IMR-90 (cell line): ENCODE measurements around the gene ASAH2. TPM values are rescaled to one million over a fixed set of nuclear protein-coding genes. Genes with fewer than 3 reads are reported as not detected.

Source experiments
- ATAC-seq: fragments of 200-7000 bp; cut with Tn5 transposase; 2 replicates; pipeline ENCODE4 v1.9.1; 2020; ENCODE audit warnings: low read depth, mild to moderate bottlenecking, moderate library complexity
- BruUV-seq: library from RNA; stranded (reverse); fragments of 400-500 nt; replicated peaks from 2 replicates; lab custom pipeline; 2021; lab: Mats Ljungman, UMichigan
- CTCF ChIA-PET: fragments of 300-600 bp; formaldehyde crosslinking; extraction: SDS; loops from one replicate; lab custom pipeline; 2021; ENCODE audit warnings: antibody characterized with exemption; lab: Yijun Ruan, JAX
- POLR2A ChIA-PET: fragments of 300-600 bp; sonication (Branson Sonifier 250); formaldehyde crosslinking; loops from one replicate; lab custom pipeline; 2022; ENCODE audit warnings: antibody characterized with exemption; ENCODE audit not compliant: unreplicated experiment; lab: Charles Lee
- DNase-seq: peaks from one replicate; pipeline ENCODE4 v3.0.0; 2013
- H2AFZ ChIP-seq: replicated peaks from 2 replicates; pipeline ENCODE3; 2013; ENCODE audit warnings: low read length, mild to moderate bottlenecking; ENCODE audit not compliant: poor library complexity
- H2AK5ac ChIP-seq: 2 replicates; pipeline ENCODE4 v1.6.1; 2013; ENCODE audit warnings: low read depth, low read length, inconsistent platforms
- H2AK9ac ChIP-seq: replicated peaks from 2 replicates; pipeline ENCODE3; 2013; ENCODE audit warnings: mild to moderate bottlenecking, low read depth, low read length, moderate library complexity; ENCODE audit not compliant: poor library complexity
- H2BK120ac ChIP-seq: 2 replicates; pipeline ENCODE4 v1.6.1; 2013; ENCODE audit warnings: low read depth, low read length, inconsistent platforms
- H2BK15ac ChIP-seq: 3 replicates; pipeline ENCODE4 v1.6.1; 2013; ENCODE audit warnings: low read depth, low read length, inconsistent platforms
- H2BK20ac ChIP-seq: 2 replicates; pipeline ENCODE4 v1.6.1; 2013; ENCODE audit warnings: low read depth, mild to moderate bottlenecking, inconsistent platforms, low read length, moderate library complexity
- H2BK5ac ChIP-seq: 2 replicates; pipeline ENCODE4 v1.6.1; 2013; ENCODE audit warnings: mild to moderate bottlenecking, low read depth, low read length, inconsistent platforms; ENCODE audit not compliant: poor library complexity, severe bottlenecking
- H3K14ac ChIP-seq: replicated peaks from 2 replicates; pipeline ENCODE4 v1.6.1; 2013; ENCODE audit warnings: low read depth, low read length, inconsistent platforms
- H3K18ac ChIP-seq: 2 replicates; pipeline ENCODE4 v1.6.1; 2013; ENCODE audit warnings: low read depth, low read length, control low read depth
- H3K23ac ChIP-seq: 2 replicates; pipeline ENCODE4 v1.6.1; 2013; ENCODE audit warnings: low read depth, low read length, inconsistent platforms
- H3K27ac ChIP-seq: 2 replicates; pipeline ENCODE4 v1.5.1; 2013; ENCODE audit warnings: mild to moderate bottlenecking, control low read depth, low read length; ENCODE audit not compliant: insufficient read depth
- H3K27me3 ChIP-seq: 2 replicates; pipeline ENCODE4 v1.6.1; 2013; ENCODE audit warnings: low read length; ENCODE audit not compliant: control insufficient read depth, insufficient read depth
- H3K36me3 ChIP-seq: 2 replicates; pipeline ENCODE4 v1.6.1; 2013; ENCODE audit warnings: low read length, mixed read lengths; ENCODE audit not compliant: control insufficient read depth, insufficient read depth
- H3K4ac ChIP-seq: 2 replicates; pipeline ENCODE4 v1.6.1; 2013; ENCODE audit warnings: low read depth, low read length, inconsistent platforms
- H3K4me1 ChIP-seq: 2 replicates; pipeline ENCODE4 v1.6.1; 2013; ENCODE audit warnings: low read length, mixed read lengths; ENCODE audit not compliant: control insufficient read depth, insufficient read depth
- H3K4me2 ChIP-seq: 2 replicates; pipeline ENCODE4 v1.6.1; 2013; ENCODE audit warnings: low read depth, mild to moderate bottlenecking, control low read depth, low read length, moderate library complexity
- H3K4me3 ChIP-seq: 2 replicates; pipeline ENCODE4 v1.5.1; 2013; ENCODE audit warnings: low read depth, mild to moderate bottlenecking, control low read depth, low read length, moderate library complexity; ENCODE audit not compliant: insufficient read depth
- H3K56ac ChIP-seq: 2 replicates; pipeline ENCODE4 v1.6.1; 2013; ENCODE audit warnings: low read length, inconsistent platforms; ENCODE audit not compliant: insufficient read depth; ENCODE audit errors: extremely low read depth
- H3K79me1 ChIP-seq, 2 experiments: 2 replicates each; pipeline ENCODE4 v1.6.1; 2013; ENCODE audit warnings: low read length in 2 of 2, inconsistent platforms in 1 of 2, low read depth in 1 of 2
- H3K9ac ChIP-seq: 2 replicates; pipeline ENCODE4 v1.6.1; 2013; ENCODE audit warnings: low read depth, low read length, control low read depth
- H3K9me1 ChIP-seq: 2 replicates; pipeline ENCODE4 v1.6.1; 2013; ENCODE audit warnings: low read length, inconsistent platforms; ENCODE audit not compliant: insufficient read depth
- H3K9me3 ChIP-seq: 2 replicates; pipeline ENCODE4 v1.6.1; 2013; ENCODE audit warnings: low read length; ENCODE audit not compliant: control insufficient read depth, insufficient read depth
- H4K20me1 ChIP-seq: 2 replicates; pipeline ENCODE4 v1.6.1; 2013; ENCODE audit warnings: low read length, inconsistent platforms; ENCODE audit not compliant: insufficient read depth
- H4K5ac ChIP-seq: 2 replicates; pipeline ENCODE4 v1.6.1; 2013; ENCODE audit warnings: mild to moderate bottlenecking, low read depth, low read length, control low read depth
- H4K8ac ChIP-seq, 2 experiments: 2 replicates each; pipeline ENCODE4 v1.6.1; 2013; ENCODE audit warnings: low read depth in 2 of 2, low read length in 2 of 2, control low read depth in 1 of 2, inconsistent platforms in 1 of 2
- H4K91ac ChIP-seq: 2 replicates; pipeline ENCODE4 v1.6.1; 2013; ENCODE audit warnings: low read depth, low read length, inconsistent platforms; ENCODE audit not compliant: insufficient read depth
- BHLHE40 ChIP-seq: fragments of 150-350 bp; IDR thresholded peaks from 2 replicates; pipeline ENCODE4 v1.6.1; 2016; ENCODE audit warnings: mild to moderate bottlenecking, low read depth, low read length
- CEBPB ChIP-seq: IDR thresholded peaks from 2 replicates; pipeline ENCODE4 v1.6.1; 2012; ENCODE audit warnings: low read depth, low read length, improper control_type of control experiment
- CHD1 ChIP-seq: IDR thresholded peaks from 2 replicates; pipeline ENCODE4 v1.6.1; 2012; ENCODE audit warnings: low read depth, low read length, improper control_type of control experiment
- CTCF ChIP-seq: conservative IDR thresholded peaks from 2 replicates; pipeline ENCODE4 v1.5.1; 2012; ENCODE audit warnings: mild to moderate bottlenecking, low read depth, low read length, improper control_type of control experiment
- ELK1 ChIP-seq: fragments of 150-350 bp; IDR thresholded peaks from 2 replicates; pipeline ENCODE4 v1.6.1; 2016; ENCODE audit warnings: low read depth, mild to moderate bottlenecking, low read length, moderate library complexity, borderline replicate concordance
- FOS ChIP-seq: fragments of 150-350 bp; IDR thresholded peaks from 2 replicates; pipeline ENCODE4 v1.6.1; 2016; ENCODE audit warnings: low read depth, low read length
- MAFK ChIP-seq: IDR thresholded peaks from 2 replicates; pipeline ENCODE4 v1.6.1; 2012; ENCODE audit warnings: low read depth, low read length, improper control_type of control experiment
- MAZ ChIP-seq: IDR thresholded peaks from 2 replicates; pipeline ENCODE4 v1.6.1; 2012; ENCODE audit warnings: low read depth, mild to moderate bottlenecking, low read length, improper control_type of control experiment, moderate library complexity, borderline replicate concordance
- MXI1 ChIP-seq: IDR thresholded peaks from 2 replicates; pipeline ENCODE4 v1.6.1; 2012; ENCODE audit warnings: low read depth, mild to moderate bottlenecking, low read length, moderate library complexity, borderline replicate concordance
- NFE2L2 ChIP-seq: fragments of 150-350 bp; IDR thresholded peaks from 2 replicates; pipeline ENCODE4 v1.6.1; 2016; ENCODE audit warnings: low read depth, mild to moderate bottlenecking, low read length
- POLR2A ChIP-seq: IDR thresholded peaks from 2 replicates; pipeline ENCODE4 v1.6.1; 2012; ENCODE audit warnings: mild to moderate bottlenecking, low read depth, low read length
- RAD21 ChIP-seq: IDR thresholded peaks from 2 replicates; pipeline ENCODE4 v1.6.1; 2012; ENCODE audit warnings: low read length, improper control_type of control experiment
- RCOR1 ChIP-seq: IDR thresholded peaks from 2 replicates; pipeline ENCODE4 v1.6.1; 2012; ENCODE audit warnings: mild to moderate bottlenecking, low read length, improper control_type of control experiment; ENCODE audit not compliant: insufficient replicate concordance
- RFX5 ChIP-seq: IDR thresholded peaks from 2 replicates; pipeline ENCODE4 v1.8.0; 2012; ENCODE audit warnings: low read depth, mild to moderate bottlenecking, low read length, moderate library complexity
- SMC3 ChIP-seq: fragments of 150-350 bp; IDR thresholded peaks from 2 replicates; pipeline ENCODE4 v1.6.1; 2016; ENCODE audit warnings: low read depth, mild to moderate bottlenecking, antibody characterized with exemption, low read length, moderate library complexity
- USF2 ChIP-seq: fragments of 150-350 bp; IDR thresholded peaks from 2 replicates; pipeline ENCODE4 v1.6.1; 2017; ENCODE audit warnings: mild to moderate bottlenecking, antibody characterized with exemption, low read length, low read depth
- WGBS, 2 experiments: methylation state at CpG; one replicate each; pipeline versions ENCODE4 v1.1.5 to v1.1.7; 2013; ENCODE audit warnings: missing lambda C conversion rate in 2 of 2; ENCODE audit not compliant: insufficient read length in 1 of 2; ENCODE audit errors: extremely low coverage in 2 of 2; 5-methylcytosine and 5-hydroxymethylcytosine counted together
- dilution Hi-C: fragments of 300-500 bp; cut with HindIII; formaldehyde crosslinking; loops from one replicate; pipeline ENCODE4 v1.14.3; 2018; ENCODE audit warnings: low sequenced_read_pairs; ENCODE audit not compliant: unreplicated experiment
- in situ Hi-C: fragments of 300-500 bp; cut with MboI; formaldehyde crosslinking; loops from 3 replicates; pipeline ENCODE4 v1.14.3; 2019; ENCODE audit warnings: low sequenced_read_pairs, inconsistent platforms, mixed read lengths
- intact Hi-C: fragments of 100-400 bp; cut with micrococcal nuclease; formaldehyde crosslinking; loops from 2 replicates; pipeline ENCODE4 v1.10.0; 2022
- polyA plus RNA-seq, 3 experiments: library from polyadenylated mRNA; depleted of rRNA; stranded (reverse); fragments of >200 nt; gene quantifications; 2 replicates each; pipeline ENCODE4 v1.2.3, GENCODE V29; 2012; ENCODE audit warnings: low replicate concordance in 1 of 3
- total RNA-seq: library from RNA; depleted of rRNA; stranded (reverse); fragments of >200 nt; gene quantifications from 2 replicates; pipeline ENCODE4 v1.2.3, GENCODE V29; 2012

ASAH2 gene
- total and polyA plus RNA-seq, 2 of the 4 experiments (the other 2 are of a cell fraction) = 0.18 to 0.31 TPM

GRCh38 chr10:50280049-50280841 is 28.9 kb upstream of the ASAH2 start:
- intact Hi-C loops = no loop called here
- Histone ChIP-seq H2AK9ac (no peak overlapping the region), H3K79me1 (no peaks in the 10 kb centered on the region), H4K8ac (no peak overlapping the region), H3K18ac (no peak overlapping the region), H3K9me1 (no peaks in the 10 kb centered on the region), H3K4me1 (no peaks in the 10 kb centered on the region), H2BK120ac (no peak overlapping the region), H2AK5ac (no peak overlapping the region), H3K9me3 (no peaks in the 10 kb centered on the region), H3K4me2 (no peak overlapping the region), H2BK5ac (no peak overlapping the region), H3K9ac (no peak overlapping the region), H3K27me3 (peaks cover 39% of the 10 kb centered on the region), H3K14ac (no peak overlapping the region), H2BK20ac (no peak overlapping the region), H3K4ac (no peak overlapping the region), H3K27ac (no peak overlapping the region), H4K5ac (no peak overlapping the region), H3K4me3 (no peak overlapping the region), H3K36me3 (no peaks in the 10 kb centered on the region), H3K23ac (no peak overlapping the region), H4K91ac (no peak overlapping the region), H2AFZ (no peak overlapping the region), H4K20me1 (no peaks in the 10 kb centered on the region), H2BK15ac (no peak overlapping the region), H3K56ac (no peak overlapping the region)
- CTCF ChIA-PET = interaction anchor here (0.7 kb wide), 1 partner anchor 126 kb away, joined by 3 read pairs; no protein-coding TSS in a partner anchor
- DNase-seq (no peak), ATAC-seq (no peak)
- no peak for TF ChIP-seq USF2
- TF ChIP-seq MXI1 = no peak
- no peak for TF ChIP-seq RAD21
- no peak for TF ChIP-seq SMC3
- no peak for TF ChIP-seq RFX5
- TF ChIP-seq MAZ = no peak
- TF ChIP-seq POLR2A = no peak
- no peak for TF ChIP-seq BHLHE40
- no peak for TF ChIP-seq FOS
- no peak for TF ChIP-seq RCOR1
- no peak for TF ChIP-seq CEBPB
- no peak for TF ChIP-seq CTCF
- no peak for TF ChIP-seq NFE2L2
- no peak for TF ChIP-seq ELK1
- no peak for TF ChIP-seq MAFK
- no peak for TF ChIP-seq CHD1
- WGBS, 2 experiments = no CpG with 5 or more reads among the region's 5 CpGs
- POLR2A ChIA-PET = no interaction called here
- in situ Hi-C loops = no loop called here
- dilution Hi-C loops = no loop called here
- no TSS peak for BruUV-seq
